Right atrium auricular region (tissue), 2 donors: ENCODE measurements around the gene NCBP1. TPM values are rescaled to one million over a fixed set of nuclear protein-coding genes. Genes with fewer than 3 reads are reported as not detected.

Source experiments
- DNase-seq: peaks from one replicate; pipeline ENCODE4 v3.0.0-alpha.2; 2019; ENCODE audit warnings: low spot score
- H3K27ac ChIP-seq, 2 donors: fragments of 200-600 bp; sonication (generic); 1 replicate in 1 of 2; 2 replicates in 1 of 2; pipeline ENCODE4 v1.5.1; 2016 to 2019
- H3K27me3 ChIP-seq, 2 donors: fragments of 200-600 bp; sonication (generic); one replicate each; pipeline versions ENCODE4 v1.5.1 to v1.6.0; 2017 to 2019
- H3K36me3 ChIP-seq: fragments of 200-600 bp; sonication (generic); one replicate; pipeline ENCODE4 v1.5.1; 2016
- H3K4me1 ChIP-seq, 2 donors: fragments of 200-600 bp; sonication (generic); one replicate each; pipeline versions ENCODE4 v1.5.1 to v1.6.0; 2017 to 2019
- H3K4me3 ChIP-seq, 2 donors: fragments of 200-600 bp; sonication (generic); 1 replicate in 1 of 2; 2 replicates in 1 of 2; pipeline ENCODE4 v1.5.1; 2017 to 2019; ENCODE audit warnings: mild to moderate bottlenecking in 1 of 2, moderate library complexity in 1 of 2
- H3K9me3 ChIP-seq, 2 donors: fragments of 200-600 bp; sonication (generic); one replicate each; pipeline ENCODE4 v1.5.1; 2019
- CTCF ChIP-seq, 2 donors: fragments of 200-600 bp; sonication (generic); IDR thresholded peaks; one replicate each; pipeline ENCODE4 v1.5.1; 2019; ENCODE audit warnings: antibody characterized with exemption in 2 of 2
- total RNA-seq, 2 donors: library from RNA; depleted of rRNA; stranded (reverse); fragments of >200 nt; gene quantifications; one replicate each; pipeline ENCODE4 v1.1.0, GENCODE V29; 2016

The NCBP1 gene
- total RNA-seq, 2 donors from 2014 or later = 14.1 to 18.5 TPM

- H3K9me3 ChIP-seq = no peaks in the 10 kb centered on the region
- DNase-seq = no peak
- peaks cover 0 to 35% of the 10 kb centered on the region in 2 donors for H3K4me1 ChIP-seq
- no peaks in the 10 kb centered on the region for H3K27me3 ChIP-seq
- H3K4me3 ChIP-seq = no peak overlapping the region
- H3K36me3 ChIP-seq = peaks cover 20% of the 10 kb centered on the region
- H3K27ac ChIP-seq = peak overlapping the region; percentile 81 to 82
- no peak for TF ChIP-seq CTCF (IDR thresholded peaks at IDR 0.05)
Measured at GRCh38 chr9:97594381-97594921, 39.2 kb upstream of the NCBP1 start.

- H3K9me3 ChIP-seq = no peaks in the 10 kb centered on the region
- peak overlapping the region; percentile 43 to 81 for H3K27ac ChIP-seq
- H3K4me1 ChIP-seq = peaks cover 0 to 49% of the 10 kb centered on the region in 2 donors
- no peak overlapping the region for H3K4me3 ChIP-seq
- H3K36me3 ChIP-seq = peaks cover 37% of the 10 kb centered on the region
- H3K27me3 ChIP-seq = no peaks in the 10 kb centered on the region
- TF ChIP-seq CTCF (IDR thresholded peaks at IDR 0.05) = no peak
- DNase-seq = no peak
Measured at GRCh38 chr9:97596906-97597305, 36.7 kb upstream of the NCBP1 start.

GRCh38 chr9:97598461-97599288 lies 34.9 kb upstream of the NCBP1 start:
- peaks cover 0 to 54% of the 10 kb centered on the region in 2 donors for H3K4me1 ChIP-seq
- H3K36me3 ChIP-seq = peaks cover 37% of the 10 kb centered on the region
- H3K27ac ChIP-seq = peak overlapping the region; percentile 51 to 81
- DNase-seq = peak; percentile 82
- H3K4me3 ChIP-seq = no peak overlapping the region
- H3K9me3 ChIP-seq = no peaks in the 10 kb centered on the region
- no peaks in the 10 kb centered on the region for H3K27me3 ChIP-seq
- TF ChIP-seq CTCF (IDR thresholded peaks at IDR 0.05) = peak; percentile 64 to 89

- Histone ChIP-seq H3K4me3 (no peak overlapping the region), H3K4me1 (peaks cover 0 to 47% of the 10 kb centered on the region in 2 donors), H3K27me3 (no peaks in the 10 kb centered on the region), H3K27ac (peak overlapping the region; percentile 3 to 51), H3K36me3 (peaks cover 44% of the 10 kb centered on the region), H3K9me3 (no peaks in the 10 kb centered on the region)
- DNase-seq = no peak
- no peak for TF ChIP-seq CTCF (IDR thresholded peaks at IDR 0.05)
Measured at GRCh38 chr9:97599314-97599846, 34.2 kb upstream of the NCBP1 start.

- H3K27me3 ChIP-seq = no peaks in the 10 kb centered on the region
- no peak for DNase-seq
- TF ChIP-seq CTCF (IDR thresholded peaks at IDR 0.05) = no peak
- H3K4me1 ChIP-seq = peaks cover 0 to 40% of the 10 kb centered on the region in 2 donors
- H3K9me3 ChIP-seq = no peaks in the 10 kb centered on the region
- peaks cover 57% of the 10 kb centered on the region for H3K36me3 ChIP-seq
- H3K4me3 ChIP-seq = no peak overlapping the region
- H3K27ac ChIP-seq = peak overlapping the region; percentile 23 to 61
Measured at GRCh38 chr9:97600531-97601227, 32.9 kb upstream of the NCBP1 start.
